CD4-positive, alpha-beta T cell treated with Interferon alpha-2 for 1 hour (primary cell): ENCODE data around the gene HSP90AB1.

Source experiments
- DNase-seq, 2 donors: peaks; one replicate each; pipeline ENCODE4 v3.0.0-alpha.2; 2020 to 2022

Gene HSP90AB1

DNA sequence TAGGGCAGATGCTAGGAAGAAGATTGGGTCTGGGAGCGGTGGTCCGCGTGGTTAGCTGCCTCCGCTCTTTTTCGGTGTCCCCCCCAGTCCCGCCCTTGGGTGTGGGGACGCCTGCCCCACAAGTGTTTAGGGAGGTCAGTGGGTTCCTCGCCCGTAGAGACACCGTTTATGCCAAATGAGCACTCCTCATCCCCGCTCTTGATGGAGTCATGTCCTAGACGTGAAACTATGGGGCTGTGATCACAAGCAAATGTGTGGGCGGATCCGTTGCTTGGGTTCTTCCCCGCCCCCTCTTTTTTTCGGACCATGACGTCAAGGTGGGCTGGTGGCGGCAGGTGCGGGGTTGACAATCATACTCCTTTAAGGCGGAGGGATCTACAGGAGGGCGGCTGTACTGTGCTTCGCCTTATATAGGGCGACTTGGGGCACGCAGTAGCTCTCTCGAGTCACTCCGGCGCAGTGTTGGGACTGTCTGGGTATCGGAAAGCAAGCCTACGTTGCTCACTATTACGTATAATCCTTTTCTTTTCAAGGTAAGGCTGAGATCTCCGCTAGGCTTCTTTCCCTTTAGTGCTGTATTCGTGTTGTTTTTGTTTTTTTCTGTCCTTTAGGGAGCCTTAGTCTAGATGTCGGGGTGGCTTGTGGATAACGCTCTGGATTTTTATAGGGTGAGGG, at the start of gene HSP90AB1:
Gene HSP90AB1, plus strand, starts transcription at position 439 of the 675 bp plus-strand sequence. CDS start 1,529 bp downstream, outside the sequence.
- peak; percentile 98 to 99 for DNase-seq

GRCh38 chr6:44198684-44199083, 48.2 kb upstream of the HSP90AB1 start:
- DNase-seq: no peak

DNA sequence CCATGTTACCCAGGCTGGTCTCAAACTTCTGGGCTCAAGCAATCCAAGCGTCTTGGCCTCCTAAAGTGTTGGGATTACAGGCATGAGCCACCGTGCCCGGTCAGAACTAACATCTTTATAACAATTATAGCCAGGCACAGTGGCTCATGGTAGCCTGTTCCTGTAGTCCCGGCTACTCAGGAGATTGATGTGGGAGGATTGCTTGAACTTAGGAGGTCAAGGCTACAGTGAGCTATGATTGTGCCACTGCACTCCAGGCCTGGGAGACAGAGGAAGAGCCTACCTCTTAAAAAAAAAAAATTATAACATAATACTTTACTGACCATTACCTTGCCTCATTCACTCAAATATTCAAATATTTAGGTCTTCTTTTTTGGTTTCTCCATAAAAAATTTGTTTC, 47.0 kb upstream of the HSP90AB1 start:
- DNase-seq: no peak

- no peak for DNase-seq
Measured at GRCh38 chr6:44201200-44201599, 45.7 kb upstream of the HSP90AB1 start.

DNA sequence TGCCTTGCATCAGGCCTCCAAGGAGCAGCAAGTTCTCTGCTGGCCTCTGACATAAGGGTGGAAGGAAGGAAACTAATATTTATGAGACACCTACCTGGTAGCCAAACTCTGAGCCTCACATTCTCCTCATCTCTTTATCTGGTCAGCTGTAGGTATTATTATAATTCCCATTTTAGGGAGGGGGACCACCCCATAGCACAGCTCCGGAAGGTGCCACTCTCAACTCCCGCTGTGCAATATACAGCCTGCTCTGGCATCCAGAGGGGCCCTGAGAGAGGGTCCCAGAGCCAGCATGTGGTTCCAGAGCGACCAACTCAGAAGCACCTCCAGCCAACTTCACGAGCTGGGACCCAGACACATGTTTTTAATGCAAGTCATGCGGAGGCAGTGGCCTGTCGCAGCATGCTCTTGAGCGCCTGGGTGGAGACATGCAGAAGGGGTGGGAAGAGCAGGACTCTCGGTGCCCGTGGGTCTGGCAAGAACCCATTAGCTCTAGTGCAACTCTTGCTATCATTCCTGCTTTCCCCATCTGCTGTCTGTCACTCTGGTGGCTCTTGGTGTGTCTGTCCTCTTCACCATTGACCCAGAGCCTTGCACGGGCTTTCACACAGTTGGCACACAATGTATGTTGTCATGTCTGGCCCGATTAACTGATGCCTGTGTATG, 45.1 kb upstream of the HSP90AB1 start:
- no peak for DNase-seq

DNA sequence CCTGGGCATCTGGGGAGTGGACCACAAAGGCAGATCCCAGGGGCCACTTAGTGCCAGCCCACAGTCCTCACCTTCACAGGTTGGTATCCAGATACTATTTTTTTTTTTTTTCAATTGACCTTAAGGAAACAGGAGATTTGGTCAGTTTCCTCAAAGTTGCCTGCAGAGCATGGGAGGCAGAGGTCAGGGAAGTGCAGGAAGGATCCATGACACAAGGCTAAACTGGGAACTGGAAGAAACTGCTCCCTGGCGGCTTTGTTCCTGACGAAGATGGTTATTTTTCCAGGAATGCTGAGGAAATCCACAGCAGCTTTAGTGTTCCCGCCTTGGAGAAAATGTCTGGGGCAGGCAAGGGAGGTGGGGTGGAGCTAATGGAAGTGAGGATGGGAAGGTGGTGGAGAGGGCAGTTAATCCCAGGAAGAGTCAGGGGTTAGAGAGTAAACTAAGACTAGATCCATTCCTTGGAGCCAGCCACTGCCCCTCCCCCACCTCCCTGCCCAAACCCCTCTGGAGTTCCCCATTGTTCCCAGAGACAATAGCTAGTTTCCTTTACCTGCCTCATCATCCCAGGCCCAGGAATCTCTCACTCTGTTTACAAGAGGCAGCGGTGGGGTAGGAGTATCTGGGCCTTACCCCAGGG, 44.4 kb upstream of the HSP90AB1 start:
- DNase-seq: no peak

- DNase-seq: no peak
Measured at GRCh38 chr6:44202972-44203750, 43.7 kb upstream of the HSP90AB1 start.

GRCh38 chr6:44203955-44204354, 42.9 kb upstream of the HSP90AB1 start:
- DNase-seq: no peak

GRCh38 chr6:44207966-44208365, 38.9 kb upstream of the HSP90AB1 start:
- no peak for DNase-seq

- DNase-seq: no peak
Measured at GRCh38 chr6:44211284-44211683, 35.6 kb upstream of the HSP90AB1 start.

DNA sequence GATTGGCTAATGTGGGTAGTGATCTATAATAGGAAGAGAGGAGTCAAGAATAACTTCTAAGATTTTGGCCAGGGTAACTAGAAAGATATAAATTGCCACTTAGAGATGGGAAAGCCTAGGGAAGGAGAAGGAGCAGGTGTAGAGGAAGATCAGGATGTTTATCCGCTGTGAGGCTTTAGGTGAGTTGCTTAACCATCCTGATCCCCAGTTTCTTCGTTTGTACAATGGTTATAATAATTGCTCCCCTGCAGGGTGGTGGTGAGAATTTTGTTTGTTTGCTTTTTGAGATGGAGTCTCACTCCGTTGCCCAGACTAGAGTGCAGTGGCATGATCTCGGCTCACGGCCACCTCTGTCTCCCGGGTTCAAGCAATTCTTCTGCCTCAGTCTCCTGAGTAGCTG, 32.6 kb upstream of the HSP90AB1 start:
- DNase-seq: no peak

GRCh38 chr6:44216677-44217331, 30.1 kb upstream of the HSP90AB1 start, which contains the start of gene MYMX:
Gene MYMX, plus strand, starts transcription at chr6:44216926. Its CDS starts 546 bp downstream, at chr6:44217472.
- DNase-seq: no peak

GRCh38 chr6:44217332-44218143, 29.4 kb upstream of the HSP90AB1 start:
- no peak for DNase-seq

DNA sequence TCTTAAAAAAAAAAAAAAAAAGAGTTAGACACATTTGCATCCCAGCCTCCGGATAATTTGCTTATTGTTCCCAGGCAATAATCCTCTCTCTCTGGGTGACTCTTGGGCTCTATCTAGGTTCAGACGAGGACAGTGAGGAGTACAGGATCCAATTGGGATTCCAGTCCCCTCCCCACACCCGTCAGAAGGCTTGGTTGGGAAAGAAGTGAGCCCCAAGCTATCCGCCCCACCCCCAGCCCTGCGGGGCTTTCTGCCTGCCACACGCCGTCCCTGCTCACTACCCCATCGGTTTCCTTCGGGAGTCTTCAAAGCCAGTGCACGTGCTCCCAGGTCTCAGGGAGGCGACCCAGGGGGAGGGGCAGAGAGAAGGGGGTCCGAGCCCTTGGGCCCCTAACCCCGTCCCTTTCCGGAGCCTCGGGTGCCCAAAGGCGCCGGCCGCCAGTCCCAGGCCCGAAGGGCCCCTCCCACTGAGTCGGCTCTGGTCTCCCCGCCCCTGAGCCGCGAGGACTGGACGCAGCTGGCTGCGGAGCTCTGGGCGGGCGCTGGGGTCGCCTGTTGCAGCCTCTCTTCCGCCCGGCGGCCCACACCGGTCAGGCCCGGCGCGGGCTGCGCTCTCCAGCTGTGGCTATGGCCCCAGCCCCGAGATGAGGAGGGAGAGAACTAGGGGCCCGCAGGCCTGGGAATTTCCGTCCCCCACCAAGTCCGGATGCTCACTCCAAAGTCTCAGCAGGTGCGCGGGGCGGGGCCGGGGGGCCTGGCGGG, 27.7 kb upstream of the HSP90AB1 start:
- DNase-seq: peak; percentile 18 to 33

GRCh38 chr6:44219815-44220784, 26.8 kb upstream of the HSP90AB1 start:
- no peak for DNase-seq

GRCh38 chr6:44220913-44221290, 26.0 kb upstream of the HSP90AB1 start:
- no peak for DNase-seq

DNA sequence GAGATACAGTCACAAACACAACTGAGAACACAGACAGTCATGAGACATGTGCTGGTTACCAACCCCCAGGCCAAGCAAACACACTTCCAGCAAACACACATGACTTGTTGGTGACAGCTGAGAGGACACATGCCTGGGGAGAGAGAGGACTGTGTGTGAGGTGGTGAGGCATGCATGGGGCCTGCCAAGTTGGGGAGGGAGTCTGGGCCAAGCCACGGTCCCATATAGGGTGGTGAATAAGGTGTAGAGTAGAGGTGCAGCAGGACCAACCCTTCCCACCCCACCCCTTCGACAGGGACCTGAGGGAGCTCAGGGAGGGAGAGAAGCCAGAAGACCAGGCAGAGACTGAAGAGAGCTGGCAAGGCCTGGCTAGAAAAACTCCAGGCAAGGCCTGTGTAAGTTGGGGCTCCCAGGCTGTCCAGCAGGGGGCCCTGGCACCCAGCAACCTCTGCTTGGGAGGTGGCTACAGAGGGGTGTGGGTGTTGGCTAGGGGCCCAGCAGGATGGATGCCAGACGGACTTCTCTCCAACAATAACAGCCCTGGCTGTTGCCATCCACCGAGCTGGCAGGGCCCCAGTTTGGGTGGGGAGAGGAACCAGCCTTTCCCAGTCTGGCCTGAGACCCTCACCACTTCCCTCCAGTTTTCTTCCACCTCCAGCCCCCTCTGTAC, 25.5 kb upstream of the HSP90AB1 start:
- DNase-seq: peak; percentile 79 to 82

GRCh38 chr6:44221961-44222335, 25.0 kb upstream of the HSP90AB1 start:
- no peak for DNase-seq
